Measurements from ENCODE around the gene ACOX2. TPM values are rescaled to one million over a fixed set of nuclear protein-coding genes. Genes with fewer than 3 reads are reported as not detected.

ACOX2 gene
- total RNA-seq (2021; ENCODE audit: unreplicated experiment) (12.8 TPM), Bru-seq, nascent RNA (percentile 32 among the genes with signal in this experiment), BruChase-seq, experiment 1, labeled RNA remaining after a 6-hour chase (percentile 25 among the genes with signal in this experiment), BruChase-seq, experiment 2, labeled RNA remaining after a 2-hour chase (percentile 25 among the genes with signal in this experiment)
- 11.6 and 15.9 TPM in 2 replicates for polyA plus RNA-seq (2012)
- long read RNA-seq, transcript ACOX2-207 (6 exons, 1,072 nt): major isoform, 30 of 31 reads
- long read RNA-seq, partial matches to known transcripts: 0 of 31 reads
- long read RNA-seq, other reads (novel, unspliced or antisense): 1 of 31 reads

GRCh38 chr3:58536501-58537411, at the start of gene ACOX2:
ACOX2 (minus strand) TSS chr3:58537190; CDS start chr3:58535106, 2,084 bp downstream.
- H2AFZ ChIP-seq (ENCODE audit: low read depth, low read length, poor library complexity, severe bottlenecking): no peak within 1 kb of the TSS
- ChIA-PET CTCF (interaction anchor here (1.2 kb wide), 1 partner anchor 231 kb away, joined by 3 read pairs; the partner anchor contains the start of genes HTD2 and RPP14), POLR2A (no interaction called here), RAD21 (ENCODE audit: low non-redundant PET in 1 of 2, low total read pairs in 2 of 2, uncharacterized antibody in 2 of 2, unreplicated experiment in 2 of 2) (no interaction called here)
- ATAC-seq: no peak
- TF ChIP-seq EZH2 (IDR thresholded peaks at IDR 0.05) (no peak), MAX (IDR thresholded peaks at IDR 0.05) (no peak), EZH2phosphoT487 (IDR thresholded peaks at IDR 0.05; ENCODE audit: borderline replicate concordance) (no peak), CBX3 (IDR thresholded peaks at IDR 0.05; ENCODE audit: low read depth) (no peak), RAD21 (IDR thresholded peaks at IDR 0.05; ENCODE audit: low read depth) (no peak), ATF3 (IDR thresholded peaks at IDR 0.05) (no peak), ZBTB33 (IDR thresholded peaks at IDR 0.05; ENCODE audit: extremely low read depth, insufficient replicate concordance, low read length) (no peak)
- no peaks in the 10 kb centered on the region for H3K9me2 ChIP-seq (ENCODE audit: insufficient read depth)
- H3K4me3 ChIP-seq (replicated peaks in 1 of 2; ENCODE audit: low read depth in 1 of 2, low read length in 2 of 2): no peak within 1 kb of the TSS
- no peak for DNase-seq (ENCODE audit: low read depth, low spot score)
- BruUV-seq (replicated peaks): no TSS peak
- H3K9ac ChIP-seq (ENCODE audit: low read length): no peak within 1 kb of the TSS
- H3K9me3 ChIP-seq (ENCODE audit: control insufficient read depth in 1 of 2, insufficient read depth in 1 of 2, low read depth in 1 of 2, low read length in 2 of 2): no peaks in the 10 kb centered on the region
- H3K4me2 ChIP-seq (ENCODE audit: low read length): no peak within 1 kb of the TSS
- H4K20me1 ChIP-seq (ENCODE audit: insufficient read depth): no peaks in the 10 kb centered on the region
- no peaks in the 10 kb centered on the region; the same call in 1 of the 2 replicates for H3K27me3 ChIP-seq (ENCODE audit: insufficient read depth, low read length)
- intact Hi-C loops (cut with micrococcal nuclease): no loop called here
- no peaks in the 10 kb centered on the region for H3K79me2 ChIP-seq (ENCODE audit: insufficient read depth, low read length)
- H3K27ac ChIP-seq (ENCODE audit: low read depth, low read length): no peak within 1 kb of the TSS
- H3K36me3 ChIP-seq (ENCODE audit: control insufficient read depth in 1 of 2, insufficient read depth in 2 of 2, low read length in 2 of 2): no peaks in the 10 kb centered on the region
- peaks cover 2 to 14% of the 10 kb centered on the region in 2 experiments; a peak in 2 of 4 replicates for H3K4me1 ChIP-seq (ENCODE audit: control insufficient read depth in 1 of 2, insufficient read depth in 2 of 2, low read length in 2 of 2)
